GM12878 (cell line): ENCODE data around the gene MEIOSIN. TPM values are rescaled to one million over a fixed set of nuclear protein-coding genes. Genes with fewer than 3 reads are reported as not detected.

Experiments
- ASH2L ChIP-seq: fragments of 300-600, 200-600 bp; sonication (generic); IDR thresholded peaks from 2 replicates; pipeline ENCODE4 v1.6.1; 2017; ENCODE audit warnings: low read depth, mild to moderate bottlenecking, borderline replicate concordance
- BHLHE40 ChIP-seq, 2 experiments: fragments of 450-650 bp in 1 of 2; IDR thresholded peaks; 2 replicates each; pipeline ENCODE4 v1.6.1; 2011 to 2017; ENCODE audit warnings: low read depth in 2 of 2, borderline replicate concordance in 1 of 2, improper control_type of control experiment in 1 of 2, low read length in 1 of 2, mild to moderate bottlenecking in 1 of 2
- BMI1 ChIP-seq: fragments of 450-650 bp; IDR thresholded peaks from 2 replicates; pipeline ENCODE4 v1.6.1; 2016; ENCODE audit warnings: mild to moderate bottlenecking, moderate library complexity, borderline replicate concordance
- CREB1 ChIP-seq: IDR thresholded peaks from 2 replicates; pipeline ENCODE4 v1.6.1; 2012; ENCODE audit warnings: low read depth, mild to moderate bottlenecking, inconsistent platforms
- EZH2 ChIP-seq: IDR thresholded peaks from 2 replicates; pipeline ENCODE4 v1.6.1; 2012; ENCODE audit warnings: low read depth, mild to moderate bottlenecking, control low read depth, inconsistent platforms, low read length, borderline replicate concordance; ENCODE audit not compliant: control insufficient read depth
- HDGF ChIP-seq: fragments of 450-650 bp; IDR thresholded peaks from 2 replicates; pipeline ENCODE4 v1.6.1; 2016; ENCODE audit warnings: antibody characterized with exemption
- JUND ChIP-seq: IDR thresholded peaks from 2 replicates; pipeline ENCODE4 v1.6.1; 2012; ENCODE audit warnings: low read depth, mild to moderate bottlenecking, low read length, improper control_type of control experiment, moderate library complexity
- KLF5 ChIP-seq: fragments of 450-650 bp; IDR thresholded peaks from 2 replicates; pipeline ENCODE4 v1.6.1; 2014; ENCODE audit warnings: mild to moderate bottlenecking; ENCODE audit not compliant: partially characterized antibody
- LARP7 ChIP-seq: fragments of 450-650 bp; IDR thresholded peaks from 2 replicates; pipeline ENCODE4 v1.6.1; 2017; ENCODE audit warnings: mild to moderate bottlenecking
- NFYB ChIP-seq: IDR thresholded peaks from 2 replicates; pipeline ENCODE4 v1.6.1; 2011; ENCODE audit warnings: low read depth, mild to moderate bottlenecking, low read length, improper control_type of control experiment, moderate library complexity; ENCODE audit not compliant: insufficient read depth
- PAX8 ChIP-seq: fragments of 450-650 bp; IDR thresholded peaks from 2 replicates; pipeline ENCODE4 v1.6.1; 2017; ENCODE audit warnings: mild to moderate bottlenecking, moderate library complexity
- POLR2AphosphoS2 ChIP-seq: IDR thresholded peaks from 2 replicates; pipeline ENCODE4 v1.6.1; 2011; ENCODE audit warnings: low read depth, mild to moderate bottlenecking, low read length, improper control_type of control experiment, moderate library complexity
- POU2F2 ChIP-seq: IDR thresholded peaks from 3 replicates; pipeline ENCODE4 v1.6.1; 2011; ENCODE audit warnings: low read depth, mild to moderate bottlenecking, low read length, borderline replicate concordance
- SIX5 ChIP-seq: IDR thresholded peaks from 2 replicates; pipeline ENCODE4 v1.6.1; 2011; ENCODE audit warnings: mild to moderate bottlenecking, low read depth, low read length, moderate library complexity; ENCODE audit not compliant: severe bottlenecking
- SMC3 ChIP-seq: IDR thresholded peaks from 2 replicates; pipeline ENCODE4 v1.6.1; 2011; ENCODE audit warnings: low read length, improper control_type of control experiment, borderline replicate concordance
- SPI1 ChIP-seq: IDR thresholded peaks from 2 replicates; pipeline ENCODE4 v1.6.1; 2011; ENCODE audit warnings: low read depth, mild to moderate bottlenecking, low read length, moderate library complexity, borderline replicate concordance; ENCODE audit not compliant: insufficient read depth
- ZNF24 ChIP-seq: fragments of 450-650 bp; IDR thresholded peaks from 2 replicates; pipeline ENCODE4 v1.6.1; 2017; ENCODE audit warnings: antibody characterized with exemption, mild to moderate bottlenecking
- polyA plus RNA-seq, 11 experiments: library from polyadenylated mRNA; depleted of rRNA in 4 of 11; unstranded in 6 of 11; stranded (reverse) in 5 of 11; fragments of >200 nt; fragmentation: Nextera tagmentation in 4 of 11; fragmentation: Illumina TruSeq in 1 of 11; extraction: Ambion mirVana in 4 of 11; extraction: Trizol in 1 of 11; gene quantifications; 1 replicate in 1 of 11; 2 replicates in 10 of 11; pipeline versions ENCODE4 v1.2.1 to v1.2.3, GENCODE V29; 2011 to 2016; ENCODE audit warnings: inconsistent platforms in 2 of 11, missing spikeins in 2 of 11, low read depth in 1 of 11
- total RNA-seq, 4 experiments: library from RNA; depleted of rRNA in 3 of 4; stranded (reverse); fragments of >200 nt in 3 of 4; fragmentation: Illumina TruSeq in 1 of 4; extraction: Trizol in 1 of 4; gene quantifications; 2 replicates each; pipeline versions ENCODE4 v1.2.1 to v1.2.3, GENCODE V29; 2013 to 2021
- TF ChIP-seq, protein P1 (sequence below): fragments of 450-650 bp; IDR thresholded peaks from 2 replicates; pipeline ENCODE4 v1.6.1; 2017; ENCODE audit warnings: low read depth, mild to moderate bottlenecking, moderate library complexity
- TF ChIP-seq, protein P2 (sequence below): fragments of 450-650 bp; IDR thresholded peaks from 2 replicates; pipeline ENCODE4 v1.6.1; 2017; ENCODE audit warnings: borderline replicate concordance
- TF ChIP-seq, protein P3 (sequence below): fragments of 450-650 bp; IDR thresholded peaks from 2 replicates; pipeline ENCODE4 v1.6.1; 2017; ENCODE audit warnings: mild to moderate bottlenecking, low read depth, inconsistent platforms; ENCODE audit not compliant: poor library complexity, severe bottlenecking
- TF ChIP-seq, protein P4 (sequence below): fragments of 450-650 bp; IDR thresholded peaks from 2 replicates; pipeline ENCODE4 v1.6.1; 2018; ENCODE audit warnings: borderline replicate concordance, mild to moderate bottlenecking; ENCODE audit not compliant: partially characterized antibody

Gene MEIOSIN
- total and polyA plus RNA-seq, 10 of the 15 experiments (the other 5 are each of a cell fraction or from before 2014, with no cell fraction given): 0.05 to 0.66 (median 0.14) TPM; not detected in 4

DNA sequence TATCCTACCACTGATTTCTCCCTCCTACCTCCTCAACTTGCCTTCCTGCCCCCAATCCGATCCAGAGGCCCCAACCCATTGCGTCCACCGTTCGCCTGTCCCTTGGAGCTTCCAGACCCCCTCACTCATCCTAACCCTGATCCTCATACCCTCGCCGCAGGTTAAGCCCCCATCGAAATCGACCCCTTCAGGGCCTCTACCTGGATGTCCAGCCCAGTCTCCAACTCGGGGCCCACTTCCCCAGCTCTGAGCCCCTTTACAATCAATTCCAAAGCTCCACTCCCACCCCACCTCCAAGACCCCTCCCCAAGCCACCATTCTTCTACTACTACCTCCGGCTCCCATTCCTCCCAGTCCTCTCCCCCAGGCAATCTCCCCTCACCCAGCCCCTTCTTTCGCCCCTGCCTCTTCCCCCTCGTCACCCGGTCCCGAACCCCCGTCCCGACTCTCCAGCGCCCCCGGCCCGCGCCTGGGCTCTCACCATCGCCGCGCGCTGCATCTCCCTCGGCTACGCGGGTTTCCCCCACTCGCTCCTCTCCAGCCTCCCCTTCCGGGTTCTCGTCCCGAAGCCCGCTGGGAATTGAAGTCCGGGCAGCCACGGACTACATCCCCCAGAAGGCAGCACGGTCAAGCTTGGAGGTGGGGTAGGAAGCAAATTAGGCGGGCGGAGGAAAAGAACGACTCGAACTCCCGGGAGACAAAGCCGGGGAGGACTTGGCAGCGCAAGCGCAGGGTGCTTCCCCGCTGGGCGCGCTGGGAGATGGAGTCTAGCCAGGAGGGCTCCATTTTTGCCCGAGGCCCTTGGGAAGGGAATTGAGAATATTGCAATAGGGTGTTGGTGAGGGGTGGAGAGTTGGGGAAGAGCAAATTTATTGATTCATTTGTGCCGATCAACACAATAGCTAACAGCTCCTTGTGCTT, 2.6 kb upstream of the MEIOSIN start, which contains the start of gene FBXO46 (continued):
- no peak for TF ChIP-seq LARP7
- no peak for TF ChIP-seq EZH2
- peak; percentile 23 for TF ChIP-seq KLF5
- TF ChIP-seq POLR2AphosphoS2: 0 out of 2 replicates have a peak, but pooled peaks have one; percentile 54
- TF ChIP-seq NFYB: no peak
- TF ChIP-seq ZNF24: no peak
- TF ChIP-seq POU2F2: peak; percentile 83; the same call in 2 of the 3 replicates
- no peak for TF ChIP-seq BHLHE40 (IDR thresholded peaks at IDR 0.05; ENCODE audit: borderline replicate concordance in 1 of 2, low read depth in 2 of 2, low read length in 1 of 2)
- TF ChIP-seq, protein P1, sequence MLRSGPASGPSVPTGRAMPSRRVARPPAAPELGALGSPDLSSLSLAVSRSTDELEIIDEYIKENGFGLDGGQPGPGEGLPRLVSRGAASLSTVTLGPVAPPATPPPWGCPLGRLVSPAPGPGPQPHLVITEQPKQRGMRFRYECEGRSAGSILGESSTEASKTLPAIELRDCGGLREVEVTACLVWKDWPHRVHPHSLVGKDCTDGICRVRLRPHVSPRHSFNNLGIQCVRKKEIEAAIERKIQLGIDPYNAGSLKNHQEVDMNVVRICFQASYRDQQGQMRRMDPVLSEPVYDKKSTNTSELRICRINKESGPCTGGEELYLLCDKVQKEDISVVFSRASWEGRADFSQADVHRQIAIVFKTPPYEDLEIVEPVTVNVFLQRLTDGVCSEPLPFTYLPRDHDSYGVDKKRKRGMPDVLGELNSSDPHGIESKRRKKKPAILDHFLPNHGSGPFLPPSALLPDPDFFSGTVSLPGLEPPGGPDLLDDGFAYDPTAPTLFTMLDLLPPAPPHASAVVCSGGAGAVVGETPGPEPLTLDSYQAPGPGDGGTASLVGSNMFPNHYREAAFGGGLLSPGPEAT: peak; percentile 74; the same call in 1 of the 2 replicates
- TF ChIP-seq CREB1: peak; percentile 86
- no peak for TF ChIP-seq SPI1
- TF ChIP-seq, protein P2, sequence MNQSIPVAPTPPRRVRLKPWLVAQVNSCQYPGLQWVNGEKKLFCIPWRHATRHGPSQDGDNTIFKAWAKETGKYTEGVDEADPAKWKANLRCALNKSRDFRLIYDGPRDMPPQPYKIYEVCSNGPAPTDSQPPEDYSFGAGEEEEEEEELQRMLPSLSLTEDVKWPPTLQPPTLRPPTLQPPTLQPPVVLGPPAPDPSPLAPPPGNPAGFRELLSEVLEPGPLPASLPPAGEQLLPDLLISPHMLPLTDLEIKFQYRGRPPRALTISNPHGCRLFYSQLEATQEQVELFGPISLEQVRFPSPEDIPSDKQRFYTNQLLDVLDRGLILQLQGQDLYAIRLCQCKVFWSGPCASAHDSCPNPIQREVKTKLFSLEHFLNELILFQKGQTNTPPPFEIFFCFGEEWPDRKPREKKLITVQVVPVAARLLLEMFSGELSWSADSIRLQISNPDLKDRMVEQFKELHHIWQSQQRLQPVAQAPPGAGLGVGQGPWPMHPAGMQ: no peak
- no peak for TF ChIP-seq ASH2L
- TF ChIP-seq PAX8: no peak
- TF ChIP-seq, protein P3, sequence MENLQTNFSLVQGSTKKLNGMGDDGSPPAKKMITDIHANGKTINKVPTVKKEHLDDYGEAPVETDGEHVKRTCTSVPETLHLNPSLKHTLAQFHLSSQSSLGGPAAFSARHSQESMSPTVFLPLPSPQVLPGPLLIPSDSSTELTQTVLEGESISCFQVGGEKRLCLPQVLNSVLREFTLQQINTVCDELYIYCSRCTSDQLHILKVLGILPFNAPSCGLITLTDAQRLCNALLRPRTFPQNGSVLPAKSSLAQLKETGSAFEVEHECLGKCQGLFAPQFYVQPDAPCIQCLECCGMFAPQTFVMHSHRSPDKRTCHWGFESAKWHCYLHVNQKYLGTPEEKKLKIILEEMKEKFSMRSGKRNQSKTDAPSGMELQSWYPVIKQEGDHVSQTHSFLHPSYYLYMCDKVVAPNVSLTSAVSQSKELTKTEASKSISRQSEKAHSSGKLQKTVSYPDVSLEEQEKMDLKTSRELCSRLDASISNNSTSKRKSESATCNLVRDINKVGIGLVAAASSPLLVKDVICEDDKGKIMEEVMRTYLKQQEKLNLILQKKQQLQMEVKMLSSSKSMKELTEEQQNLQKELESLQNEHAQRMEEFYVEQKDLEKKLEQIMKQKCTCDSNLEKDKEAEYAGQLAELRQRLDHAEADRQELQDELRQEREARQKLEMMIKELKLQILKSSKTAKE: no peak
- no peak for TF ChIP-seq SMC3
- TF ChIP-seq BMI1: no peak
- no peak for TF ChIP-seq JUND
- TF ChIP-seq HDGF: no peak
- peak; percentile 98 for TF ChIP-seq SIX5
- TF ChIP-seq, protein P4, sequence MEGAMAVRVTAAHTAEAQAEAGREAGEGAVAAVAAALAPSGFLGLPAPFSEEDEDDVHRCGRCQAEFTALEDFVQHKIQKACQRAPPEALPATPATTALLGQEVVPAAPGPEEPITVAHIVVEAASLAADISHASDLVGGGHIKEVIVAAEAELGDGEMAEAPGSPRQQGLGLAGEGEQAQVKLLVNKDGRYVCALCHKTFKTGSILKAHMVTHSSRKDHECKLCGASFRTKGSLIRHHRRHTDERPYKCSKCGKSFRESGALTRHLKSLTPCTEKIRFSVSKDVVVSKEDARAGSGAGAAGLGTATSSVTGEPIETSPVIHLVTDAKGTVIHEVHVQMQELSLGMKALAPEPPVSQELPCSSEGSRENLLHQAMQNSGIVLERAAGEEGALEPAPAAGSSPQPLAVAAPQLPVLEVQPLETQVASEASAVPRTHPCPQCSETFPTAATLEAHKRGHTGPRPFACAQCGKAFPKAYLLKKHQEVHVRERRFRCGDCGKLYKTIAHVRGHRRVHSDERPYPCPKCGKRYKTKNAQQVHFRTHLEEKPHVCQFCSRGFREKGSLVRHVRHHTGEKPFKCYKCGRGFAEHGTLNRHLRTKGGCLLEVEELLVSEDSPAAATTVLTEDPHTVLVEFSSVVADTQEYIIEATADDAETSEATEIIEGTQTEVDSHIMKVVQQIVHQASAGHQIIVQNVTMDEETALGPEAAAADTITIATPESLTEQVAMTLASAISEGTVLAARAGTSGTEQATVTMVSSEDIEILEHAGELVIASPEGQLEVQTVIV: peak; percentile 88
